ENCODE data around the gene PABPN1L.

PABPN1L gene

GRCh38 chr16:88883117-88883895 is 16.8 kb upstream of the PABPN1L start:
- no peak for DNase-seq (ENCODE audit: low read depth)
- no peak for TF ChIP-seq CTCF (IDR thresholded peaks at IDR 0.05; ENCODE audit: low read depth, low read length, missing control alignments)
- no peak overlapping the region for H3K4me3 ChIP-seq (ENCODE audit: low read depth, low read length)

- peak; percentile 10 for DNase-seq (ENCODE audit: low read depth)
- TF ChIP-seq CTCF (IDR thresholded peaks at IDR 0.05; ENCODE audit: low read depth, low read length, missing control alignments) = no peak
- no peak overlapping the region for H3K4me3 ChIP-seq (ENCODE audit: low read depth, low read length)
These were observed 16.0 kb upstream of the PABPN1L start for GRCh38 chr16:88882358-88883030.

DNA sequence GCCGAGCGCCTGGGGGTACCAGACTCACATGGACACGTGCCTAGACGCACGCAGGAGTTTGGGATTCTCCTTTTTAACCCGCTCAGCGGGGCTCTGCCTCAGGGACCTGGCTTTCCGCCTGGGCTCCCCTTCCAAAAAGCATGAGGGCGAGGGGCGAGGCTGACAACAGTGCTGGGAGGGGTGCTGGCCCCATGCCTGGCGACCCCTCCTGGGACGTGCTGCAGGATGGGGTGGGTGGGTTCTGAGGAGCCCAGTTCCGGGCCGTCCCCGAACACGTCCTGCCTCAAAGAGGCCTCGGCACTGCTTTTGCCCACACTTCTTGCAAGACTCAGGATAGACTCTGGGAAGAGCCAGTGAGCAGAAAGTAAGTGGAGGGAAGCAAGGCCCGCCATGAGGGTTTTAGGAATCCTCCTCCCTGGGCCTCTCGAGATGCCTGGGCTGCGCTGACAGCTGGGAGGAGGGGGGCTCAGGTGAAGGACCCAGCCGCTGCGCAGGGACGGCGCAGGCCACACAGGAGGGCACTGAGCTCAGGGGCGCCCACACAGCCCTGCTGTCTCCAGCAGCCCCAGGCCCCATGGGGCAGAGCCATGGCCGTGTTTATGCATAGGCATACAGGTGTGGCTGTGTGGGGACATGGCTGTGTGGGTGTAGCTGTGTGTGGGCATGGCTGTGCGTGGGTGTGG is 15.4 kb upstream of the PABPN1L start:
- no peak for TF ChIP-seq CTCF (IDR thresholded peaks at IDR 0.05; ENCODE audit: low read depth, low read length, missing control alignments)
- DNase-seq (ENCODE audit: low read depth) = no peak
- H3K4me3 ChIP-seq (ENCODE audit: low read depth, low read length) = no peak overlapping the region

DNA sequence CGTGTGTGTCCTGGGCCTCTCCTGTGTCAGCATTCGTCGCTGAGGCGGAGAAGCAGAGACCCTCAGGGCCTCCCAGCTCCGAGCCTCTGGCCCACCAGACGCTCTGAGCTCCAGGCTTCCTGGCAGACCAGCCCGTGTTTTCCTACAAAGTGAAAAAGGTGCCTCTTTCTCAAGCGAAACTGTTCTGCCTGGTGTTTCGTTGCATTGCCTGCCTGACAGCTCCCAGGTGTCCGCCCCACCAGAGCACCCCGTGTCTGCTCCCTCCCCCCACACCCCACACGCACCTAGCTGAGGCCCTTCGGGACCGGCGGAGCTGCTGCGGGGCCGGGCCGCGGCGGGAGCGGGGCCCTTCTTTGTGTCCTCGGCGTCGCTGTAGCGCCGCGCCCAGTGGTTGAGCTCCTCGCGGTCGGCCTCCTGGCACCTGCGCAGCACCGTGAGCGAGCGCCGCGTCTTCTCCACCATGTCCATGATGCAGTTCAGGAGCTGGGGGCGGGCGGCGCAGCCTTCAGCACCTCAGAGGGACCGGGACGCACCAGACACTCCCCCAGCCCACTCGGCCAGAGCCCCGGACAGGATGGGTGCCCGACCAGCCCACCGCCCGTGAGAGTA is 14.7 kb upstream of the PABPN1L start:
- no peak for DNase-seq (ENCODE audit: low read depth)
- H3K4me3 ChIP-seq (ENCODE audit: low read depth, low read length) = no peak overlapping the region

DNA sequence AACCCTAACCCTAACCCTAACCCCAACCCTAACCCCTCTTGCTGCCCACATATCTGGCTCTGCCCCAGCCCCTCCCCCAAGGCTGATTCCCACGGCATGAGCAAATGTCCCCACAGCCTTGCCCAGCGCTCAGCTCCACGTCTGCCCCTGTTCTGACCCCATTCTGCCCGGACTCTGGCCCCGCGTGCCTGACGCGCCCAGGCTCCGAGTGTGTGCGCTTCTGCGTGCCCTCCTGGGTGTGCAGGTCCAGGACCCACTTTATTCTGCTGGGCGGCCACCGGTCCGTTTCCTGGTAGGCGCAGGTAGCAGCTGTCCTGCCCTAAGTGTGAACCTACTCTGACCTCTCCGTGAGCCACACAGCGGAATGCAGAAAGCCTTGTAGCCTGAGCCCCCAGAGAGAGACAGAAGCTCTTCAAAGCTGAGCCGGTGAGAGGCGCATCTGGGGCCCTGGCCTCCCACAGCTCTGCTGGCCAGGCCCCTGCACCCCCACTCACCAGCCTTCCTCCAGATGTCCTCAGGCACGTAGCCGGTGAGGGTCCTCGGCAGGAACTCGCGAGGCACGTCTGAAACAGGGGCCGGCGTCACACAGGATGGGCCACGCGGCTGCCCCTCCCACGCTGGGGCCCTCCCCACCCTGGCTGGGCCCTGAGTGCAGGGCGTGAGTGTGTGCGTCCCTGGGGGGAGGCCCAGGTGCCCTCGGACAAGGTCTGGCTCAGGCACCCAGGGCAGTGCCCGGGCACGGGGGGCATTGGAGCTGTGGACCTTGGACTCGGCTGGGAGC is 14.0 kb upstream of the PABPN1L start:
- no peak overlapping the region for H3K4me3 ChIP-seq (ENCODE audit: low read depth, low read length)
- no peak for DNase-seq (ENCODE audit: low read depth)
- TF ChIP-seq CTCF (IDR thresholded peaks at IDR 0.05; ENCODE audit: low read depth, low read length, missing control alignments) = no peak

More for the DNA sequence above, 14.7 kb upstream of the PABPN1L start:
- TF ChIP-seq CTCF (IDR thresholded peaks at IDR 0.05; ENCODE audit: low read depth, low read length, missing control alignments) = no peak

GRCh38 chr16:88879788-88880055 is 13.3 kb upstream of the PABPN1L start:
- no peak for DNase-seq (ENCODE audit: low read depth)
- TF ChIP-seq CTCF (IDR thresholded peaks at IDR 0.05; ENCODE audit: low read depth, low read length, missing control alignments) = no peak
- no peak overlapping the region for H3K4me3 ChIP-seq (ENCODE audit: low read depth, low read length)

Data from GM12864 (cell line).